Vagina (tissue), 2 donors: ENCODE results near the gene HOXB5. TPM values are rescaled to one million over a fixed set of nuclear protein-coding genes. Genes with fewer than 3 reads are reported as not detected.

ENCODE experiments used
- DNase-seq, 2 donors: peaks; one replicate each; pipeline ENCODE4 v3.0.0-alpha.2; 2017; ENCODE audit errors: extremely low spot score in 2 of 2
- H3K27ac ChIP-seq: fragments of 200-600 bp; sonication (generic); one replicate; pipeline ENCODE4 v1.5.1; 2019
- H3K27me3 ChIP-seq: fragments of 200-600 bp; sonication (generic); one replicate; pipeline ENCODE4 v1.5.1; 2019
- H3K36me3 ChIP-seq, 2 donors: fragments of 200-600 bp; sonication (generic); one replicate each; pipeline ENCODE4 v1.5.1; 2017 to 2019
- H3K4me1 ChIP-seq: fragments of 200-600 bp; sonication (generic); one replicate; pipeline ENCODE4 v1.5.1; 2019
- H3K4me3 ChIP-seq, 2 donors: fragments of 200-600 bp; sonication (generic); 1 replicate in 1 of 2; 2 replicates in 1 of 2; pipeline ENCODE4 v1.5.1; 2016 to 2019
- H3K9me3 ChIP-seq: fragments of 200-600 bp; sonication (generic); one replicate; pipeline ENCODE4 v1.5.1; 2019
- CTCF ChIP-seq, 3 experiments: fragments of 450-650 bp in 2 of 3; fragments of 200-600 bp in 1 of 3; sonication (generic) in 1 of 3; IDR thresholded peaks; one replicate each; pipeline ENCODE4 v1.5.1; 2017 to 2019; ENCODE audit warnings: antibody characterized with exemption in 3 of 3, mild to moderate bottlenecking in 2 of 3, moderate library complexity in 2 of 3
- POLR2A ChIP-seq, 2 donors: fragments of 450-650 bp; IDR thresholded peaks; one replicate each; pipeline ENCODE4 v1.6.1; 2017; ENCODE audit warnings: antibody characterized with exemption in 2 of 2, mild to moderate bottlenecking in 2 of 2, moderate library complexity in 2 of 2
- POLR2AphosphoS5 ChIP-seq, 2 donors: sonication (generic); formaldehyde crosslinking; IDR thresholded peaks; one replicate each; pipeline ENCODE4 v1.9.0; 2017; ENCODE audit warnings: antibody characterized with exemption in 2 of 2, mild to moderate bottlenecking in 2 of 2, low read depth in 1 of 2; ENCODE audit not compliant: insufficient read depth in 1 of 2
- intact Hi-C: fragments of 100-400 bp; cut with DNase I; formaldehyde crosslinking; loops from one replicate; pipeline ENCODE4 v1.15.1; 2023
- total RNA-seq: library from RNA; depleted of rRNA; stranded (reverse); fragments of >200 nt; gene quantifications from one replicate; pipeline ENCODE4 v1.2.3, GENCODE V29; 2016

HOXB5 gene
- total RNA-seq, 1 donor from 2014 or later: 0.74 TPM

DNA sequence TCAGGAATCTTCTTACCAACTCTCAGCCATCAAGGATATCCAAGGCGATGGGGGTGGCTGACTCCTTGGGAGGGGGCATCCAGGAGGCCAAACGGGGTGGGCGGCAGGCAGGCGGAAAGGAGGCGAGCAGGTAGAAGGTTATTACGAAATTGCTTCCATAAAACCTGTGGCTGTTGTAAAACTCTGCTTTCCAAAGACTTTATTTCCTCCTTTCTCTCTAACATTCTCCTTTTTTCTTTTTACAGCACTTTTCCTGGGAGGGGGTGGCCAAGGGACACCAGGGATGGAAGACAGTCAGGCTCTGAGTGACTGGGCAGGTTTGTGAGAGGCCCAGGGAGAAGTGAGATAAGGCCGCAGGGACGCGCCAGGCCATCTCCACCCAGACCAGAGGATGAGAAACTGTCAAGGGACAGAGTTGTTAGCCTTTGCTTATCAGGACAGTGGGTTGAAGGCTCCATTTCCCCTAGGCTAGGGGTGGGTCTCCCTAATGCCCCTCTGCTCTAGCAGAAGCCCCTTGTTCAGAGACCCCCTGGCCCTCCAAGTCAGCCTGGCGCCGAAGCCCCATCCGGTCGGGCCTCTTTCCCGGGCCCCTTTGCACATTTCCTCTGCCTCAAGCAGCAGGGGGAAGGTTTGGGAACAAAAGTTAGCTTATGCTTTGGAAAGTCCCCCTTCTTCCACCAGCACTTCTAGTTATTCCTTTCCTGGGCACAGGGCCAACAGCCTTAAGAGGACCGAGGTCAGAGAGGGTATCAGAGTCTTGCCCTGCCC is 37.5 kb upstream of the HOXB5 start:
- no peak for DNase-seq
- Histone ChIP-seq H3K4me1 (peaks cover 18% of the 10 kb centered on the region), H3K4me3 (no peak overlapping the region), H3K27me3 (peaks cover 7% of the 10 kb centered on the region), H3K27ac (no peak overlapping the region), H3K9me3 (no peaks in the 10 kb centered on the region), H3K36me3 (no peaks in the 10 kb centered on the region)
- intact Hi-C loops: no loop called here
- TF ChIP-seq POLR2AphosphoS5 (IDR thresholded peaks at IDR 0.05; ENCODE audit: insufficient read depth in 1 of 2, low read depth in 1 of 2) (no peak), CTCF (IDR thresholded peaks at IDR 0.05) (no peak), POLR2A (IDR thresholded peaks at IDR 0.05) (no peak)

DNA sequence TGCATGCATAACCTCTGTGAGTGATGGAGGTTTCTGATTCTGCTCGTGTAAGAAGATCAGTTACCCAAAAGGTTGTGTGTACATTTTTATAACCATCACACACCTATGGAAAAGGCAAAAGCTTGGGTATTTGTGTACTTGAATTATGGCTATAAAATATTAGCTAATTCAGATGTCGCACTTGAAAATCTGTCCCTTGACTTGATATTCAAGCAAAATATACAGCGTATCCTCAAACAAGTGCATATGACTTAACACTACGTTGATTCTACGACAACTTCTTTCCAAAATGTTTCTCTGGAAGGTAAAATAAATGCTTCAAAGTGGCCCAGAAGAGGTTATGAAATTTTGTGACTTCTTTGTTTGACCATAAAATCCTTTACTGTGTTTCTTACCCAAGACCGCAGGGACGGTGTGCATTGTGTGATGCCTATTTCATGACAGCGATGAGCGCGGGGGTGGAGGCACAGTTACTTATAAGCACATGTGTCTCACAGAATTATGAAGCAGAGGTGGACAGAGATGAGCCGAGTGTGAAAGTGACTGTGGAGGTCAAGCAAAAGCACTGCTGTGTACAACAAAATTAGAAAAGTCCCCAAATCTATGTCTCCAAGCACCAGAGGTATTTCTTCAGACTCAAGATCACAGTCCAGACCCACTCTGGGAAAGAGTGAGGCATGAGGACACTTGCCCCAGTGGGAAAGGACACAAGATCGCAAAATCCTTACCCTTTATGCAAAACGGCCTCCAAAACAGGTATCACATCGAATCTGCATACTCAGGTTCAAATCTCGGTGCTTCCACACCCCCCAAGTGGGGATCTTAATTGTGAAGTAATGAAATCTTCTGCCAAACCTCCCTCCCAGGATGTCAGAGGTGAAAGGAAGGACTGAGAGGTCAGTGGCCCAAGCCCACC is 36.7 kb upstream of the HOXB5 start:
- H3K4me3 ChIP-seq: no peak overlapping the region
- peaks cover 7% of the 10 kb centered on the region for H3K27me3 ChIP-seq
- no peaks in the 10 kb centered on the region for H3K36me3 ChIP-seq
- no peak for DNase-seq
- intact Hi-C loops: no loop called here
- no peaks in the 10 kb centered on the region for H3K9me3 ChIP-seq
- TF ChIP-seq CTCF (IDR thresholded peaks at IDR 0.05): no peak
- no peak for TF ChIP-seq POLR2A (IDR thresholded peaks at IDR 0.05)
- TF ChIP-seq POLR2AphosphoS5 (IDR thresholded peaks at IDR 0.05; ENCODE audit: insufficient read depth in 1 of 2, low read depth in 1 of 2): no peak
- H3K27ac ChIP-seq: no peak overlapping the region
- H3K4me1 ChIP-seq: peaks cover 26% of the 10 kb centered on the region

GRCh38 chr17:48629411-48629759 is 35.8 kb upstream of the HOXB5 start:
- TF ChIP-seq CTCF (IDR thresholded peaks at IDR 0.05) (no peak), POLR2AphosphoS5 (IDR thresholded peaks at IDR 0.05; ENCODE audit: insufficient read depth in 1 of 2, low read depth in 1 of 2) (no peak), POLR2A (IDR thresholded peaks at IDR 0.05) (no peak)
- Histone ChIP-seq H3K36me3 (no peaks in the 10 kb centered on the region), H3K27ac (no peak overlapping the region), H3K9me3 (no peaks in the 10 kb centered on the region), H3K4me3 (no peak overlapping the region), H3K4me1 (peaks cover 34% of the 10 kb centered on the region), H3K27me3 (peaks cover 7% of the 10 kb centered on the region)
- no peak for DNase-seq
- intact Hi-C loops: no loop called here

- Histone ChIP-seq H3K27ac (no peak overlapping the region), H3K36me3 (no peaks in the 10 kb centered on the region), H3K4me3 (no peak overlapping the region), H3K27me3 (peaks cover 7% of the 10 kb centered on the region), H3K4me1 (peaks cover 31% of the 10 kb centered on the region), H3K9me3 (no peaks in the 10 kb centered on the region)
- TF ChIP-seq POLR2AphosphoS5 (IDR thresholded peaks at IDR 0.05; ENCODE audit: insufficient read depth in 1 of 2, low read depth in 1 of 2): no peak
- no peak for TF ChIP-seq POLR2A (IDR thresholded peaks at IDR 0.05)
- TF ChIP-seq CTCF (IDR thresholded peaks at IDR 0.05): no peak
- DNase-seq: no peak
- intact Hi-C loops: no loop called here
These were observed 35.3 kb upstream of the HOXB5 start for GRCh38 chr17:48628649-48629410.
